ENCODE measurements around the gene GALNT18. TPM values are rescaled to one million over a fixed set of nuclear protein-coding genes. Genes with fewer than 3 reads are reported as not detected.
A peak's percentile ranks its signal among the peaks of the same experiment; 100 is the strongest.

The GALNT18 gene
- total RNA-seq, 6 experiments from 2014 or later = 3.7 to 11.4 (median 7.8) TPM

DNA sequence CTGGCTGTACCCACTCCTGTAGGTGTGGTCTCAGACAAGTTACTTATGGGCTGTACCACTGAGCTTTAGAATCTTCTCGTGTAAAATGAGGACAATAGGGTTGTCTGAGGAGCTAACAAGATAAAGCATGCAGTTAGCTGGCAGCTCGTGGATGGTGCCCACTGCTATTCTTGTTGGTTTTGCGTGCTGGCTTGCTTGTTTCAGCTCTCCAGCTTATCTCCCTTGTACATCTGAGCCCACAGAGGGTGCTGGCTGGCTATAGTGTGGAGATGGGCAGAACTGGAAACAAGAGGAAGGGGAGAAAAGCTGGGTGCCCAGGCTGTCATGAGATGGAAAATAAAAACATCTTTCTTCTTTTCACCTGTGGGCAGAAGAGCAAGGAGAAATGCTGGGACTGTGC, 46.5 kb upstream of the GALNT18 start:
- no peaks in the 10 kb centered on the region for H3K9me3 ChIP-seq
- no peak overlapping the region for H3K27ac ChIP-seq
- H3K36me3 ChIP-seq = no peaks in the 10 kb centered on the region
- DNase-seq = no peak
- TF ChIP-seq, protein P1, sequence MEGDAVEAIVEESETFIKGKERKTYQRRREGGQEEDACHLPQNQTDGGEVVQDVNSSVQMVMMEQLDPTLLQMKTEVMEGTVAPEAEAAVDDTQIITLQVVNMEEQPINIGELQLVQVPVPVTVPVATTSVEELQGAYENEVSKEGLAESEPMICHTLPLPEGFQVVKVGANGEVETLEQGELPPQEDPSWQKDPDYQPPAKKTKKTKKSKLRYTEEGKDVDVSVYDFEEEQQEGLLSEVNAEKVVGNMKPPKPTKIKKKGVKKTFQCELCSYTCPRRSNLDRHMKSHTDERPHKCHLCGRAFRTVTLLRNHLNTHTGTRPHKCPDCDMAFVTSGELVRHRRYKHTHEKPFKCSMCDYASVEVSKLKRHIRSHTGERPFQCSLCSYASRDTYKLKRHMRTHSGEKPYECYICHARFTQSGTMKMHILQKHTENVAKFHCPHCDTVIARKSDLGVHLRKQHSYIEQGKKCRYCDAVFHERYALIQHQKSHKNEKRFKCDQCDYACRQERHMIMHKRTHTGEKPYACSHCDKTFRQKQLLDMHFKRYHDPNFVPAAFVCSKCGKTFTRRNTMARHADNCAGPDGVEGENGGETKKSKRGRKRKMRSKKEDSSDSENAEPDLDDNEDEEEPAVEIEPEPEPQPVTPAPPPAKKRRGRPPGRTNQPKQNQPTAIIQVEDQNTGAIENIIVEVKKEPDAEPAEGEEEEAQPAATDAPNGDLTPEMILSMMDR (IDR thresholded peaks at IDR 0.05) = no peak
- no peak for TF ChIP-seq POLR2A (IDR thresholded peaks at IDR 0.05)
- H3K4me3 ChIP-seq = no peak overlapping the region
- no peaks in the 10 kb centered on the region for H3K27me3 ChIP-seq
- intact Hi-C loops (cut with DNase I) = no loop called here
- no peak for ATAC-seq
- 60% methylated on average over 2 of the region's 3 CpGs for WGBS (ENCODE audit: insufficient coverage, low coverage, low lambda C conversion rate, missing lambda C conversion rate)
- no peaks in the 10 kb centered on the region for H3K4me1 ChIP-seq

- H3K36me3 ChIP-seq = no peaks in the 10 kb centered on the region
- WGBS (ENCODE audit: insufficient coverage, low coverage, low lambda C conversion rate, missing lambda C conversion rate) = 25% methylated on average over 1 of the region's 3 CpGs
- DNase-seq = no peak
- ATAC-seq = no peak
- H3K9me3 ChIP-seq = no peaks in the 10 kb centered on the region
- H3K27ac ChIP-seq = no peak overlapping the region
- TF ChIP-seq, protein P1 (IDR thresholded peaks at IDR 0.05) = peak in 1 of 4 donors; percentile 20
- TF ChIP-seq POLR2A (IDR thresholded peaks at IDR 0.05) = no peak
- no peak overlapping the region for H3K4me3 ChIP-seq
- no peaks in the 10 kb centered on the region for H3K27me3 ChIP-seq
- intact Hi-C loops (cut with DNase I) = no loop called here
- H3K4me1 ChIP-seq = no peaks in the 10 kb centered on the region
Observed at GRCh38 chr11:11667056-11667455, 45.3 kb upstream of the GALNT18 start.

DNA sequence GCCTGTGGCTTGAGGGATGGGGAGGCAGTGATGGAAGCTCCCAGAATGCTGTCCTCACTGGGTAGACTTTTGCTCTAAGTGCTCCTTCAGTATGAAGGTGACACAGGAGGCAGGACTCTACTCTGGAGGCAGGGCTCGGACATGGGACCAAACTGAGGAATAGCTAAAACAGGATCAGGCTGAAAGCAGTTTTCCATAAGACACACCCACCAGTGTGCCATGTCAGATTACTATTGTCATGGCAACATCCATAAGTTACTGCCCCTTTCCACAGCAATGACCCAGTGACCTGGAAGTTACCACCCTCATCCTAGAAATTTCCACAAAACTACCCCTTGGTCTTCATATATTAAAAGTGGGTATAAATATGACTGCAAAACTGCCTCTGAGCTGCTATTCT, 43.6 kb upstream of the GALNT18 start:
- Histone ChIP-seq H3K27ac (no peak overlapping the region), H3K36me3 (no peaks in the 10 kb centered on the region), H3K4me1 (no peaks in the 10 kb centered on the region), H3K9me3 (no peaks in the 10 kb centered on the region), H3K4me3 (no peak overlapping the region), H3K27me3 (no peaks in the 10 kb centered on the region)
- ATAC-seq = no peak
- intact Hi-C loops (cut with DNase I) = no loop called here
- 50% methylated on average over 1 of the region's 1 CpG for WGBS (ENCODE audit: insufficient coverage, low coverage, low lambda C conversion rate, missing lambda C conversion rate)
- no peak for DNase-seq
- TF ChIP-seq POLR2A (IDR thresholded peaks at IDR 0.05) = no peak
- TF ChIP-seq, protein P1 (IDR thresholded peaks at IDR 0.05) = no peak

DNA sequence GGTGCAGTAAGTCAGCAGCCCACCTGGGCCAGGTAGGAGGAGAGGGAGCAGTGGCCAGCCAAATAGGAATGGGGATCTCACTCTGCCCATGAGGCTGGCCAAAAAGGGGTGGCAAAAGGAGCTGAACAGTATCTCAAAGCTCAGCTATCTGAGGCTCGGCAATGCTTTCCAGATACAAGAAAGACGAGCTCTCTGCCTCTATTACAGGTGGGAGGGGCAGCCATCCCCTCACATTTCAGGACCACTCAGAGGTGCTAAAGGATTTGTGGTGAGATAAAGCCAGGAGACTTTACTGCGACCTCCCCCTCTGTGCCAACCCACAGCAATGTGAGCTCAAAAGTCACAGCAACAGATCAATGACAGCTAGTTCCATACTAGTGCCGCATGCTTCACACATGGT, 42.1 kb upstream of the GALNT18 start:
- TF ChIP-seq, protein P1 (IDR thresholded peaks at IDR 0.05) = no peak
- TF ChIP-seq POLR2A (IDR thresholded peaks at IDR 0.05) = no peak
- WGBS (ENCODE audit: insufficient coverage, low coverage, low lambda C conversion rate, missing lambda C conversion rate) = 63% methylated on average over 2 of the region's 4 CpGs
- no peaks in the 10 kb centered on the region for H3K36me3 ChIP-seq
- DNase-seq = no peak
- H3K9me3 ChIP-seq = no peaks in the 10 kb centered on the region
- no peak for ATAC-seq
- H3K27me3 ChIP-seq = no peaks in the 10 kb centered on the region
- intact Hi-C loops (cut with DNase I) = no loop called here
- H3K4me3 ChIP-seq = no peak overlapping the region
- no peaks in the 10 kb centered on the region for H3K4me1 ChIP-seq
- no peak overlapping the region for H3K27ac ChIP-seq

- H3K9me3 ChIP-seq = no peaks in the 10 kb centered on the region
- no peaks in the 10 kb centered on the region for H3K36me3 ChIP-seq
- ATAC-seq = no peak
- no peak for DNase-seq
- no peak overlapping the region for H3K27ac ChIP-seq
- H3K27me3 ChIP-seq = no peaks in the 10 kb centered on the region
- no peak overlapping the region for H3K4me3 ChIP-seq
- WGBS (ENCODE audit: insufficient coverage, low coverage, low lambda C conversion rate, missing lambda C conversion rate) = 82% methylated on average over 2 of the region's 2 CpGs
- H3K4me1 ChIP-seq = no peaks in the 10 kb centered on the region
- TF ChIP-seq POLR2A (IDR thresholded peaks at IDR 0.05) = no peak
- TF ChIP-seq, protein P1 (IDR thresholded peaks at IDR 0.05) = no peak
- intact Hi-C loops (cut with DNase I) = no loop called here
Observed at GRCh38 chr11:11662578-11662977, 40.8 kb upstream of the GALNT18 start.

All from right lobe of liver (tissue), 6 donors.